ENCODE results near the gene TTC23.

TTC23 gene

DNA sequence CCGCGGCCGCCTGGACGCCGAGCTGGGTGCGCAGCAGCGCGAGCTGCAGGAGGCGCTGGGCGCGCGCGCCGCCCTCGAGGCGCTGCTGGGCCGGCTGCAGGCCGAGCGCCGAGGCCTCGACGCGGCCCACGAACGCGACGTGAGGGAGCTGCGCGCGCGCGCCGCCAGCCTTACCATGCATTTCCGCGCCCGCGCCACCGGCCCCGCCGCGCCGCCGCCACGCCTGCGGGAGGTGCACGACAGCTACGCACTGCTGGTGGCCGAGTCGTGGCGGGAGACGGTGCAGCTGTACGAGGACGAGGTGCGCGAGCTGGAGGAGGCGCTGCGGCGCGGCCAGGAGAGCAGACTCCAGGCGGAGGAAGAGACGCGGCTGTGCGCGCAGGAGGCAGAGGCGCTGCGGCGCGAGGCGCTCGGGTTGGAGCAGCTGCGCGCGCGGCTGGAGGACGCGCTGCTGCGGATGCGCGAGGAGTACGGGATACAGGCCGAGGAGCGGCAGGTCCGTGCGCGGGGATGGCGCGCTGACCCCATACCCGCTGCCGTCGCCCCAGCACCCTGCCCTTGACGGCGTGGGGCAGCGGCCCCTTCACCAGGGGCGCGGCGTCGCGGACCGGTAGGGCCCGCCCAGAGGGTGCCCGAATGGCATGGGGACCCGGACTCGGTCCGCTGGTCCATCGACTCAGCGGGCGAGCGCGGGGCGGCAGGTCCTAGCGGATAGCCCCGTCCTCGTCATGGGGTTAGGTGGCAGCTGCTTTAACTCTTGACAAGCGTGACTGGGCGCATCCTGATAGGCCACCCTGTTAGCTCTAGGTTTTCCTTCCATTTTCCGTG is 143.7 kb downstream of the TTC23 start:
- no peaks in the 10 kb centered on the region; the same call in 1 of the 2 replicates for H3K4me1 ChIP-seq
- peak overlapping the region; percentile 33 for H3K4me3 ChIP-seq
- no peaks in the 10 kb centered on the region for H3K36me3 ChIP-seq (replicated peaks)
- DNase-seq (ENCODE audit: low spot score in 2 of 2) = peak; percentile 40 to 77
- in situ Hi-C loops (cut with MboI; ENCODE audit: low sequenced_read_pairs) = no loop called here
- no peaks in the 10 kb centered on the region for H3K27me3 ChIP-seq (ENCODE audit: low read depth)
- H3K9me3 ChIP-seq = no peaks in the 10 kb centered on the region

DNA sequence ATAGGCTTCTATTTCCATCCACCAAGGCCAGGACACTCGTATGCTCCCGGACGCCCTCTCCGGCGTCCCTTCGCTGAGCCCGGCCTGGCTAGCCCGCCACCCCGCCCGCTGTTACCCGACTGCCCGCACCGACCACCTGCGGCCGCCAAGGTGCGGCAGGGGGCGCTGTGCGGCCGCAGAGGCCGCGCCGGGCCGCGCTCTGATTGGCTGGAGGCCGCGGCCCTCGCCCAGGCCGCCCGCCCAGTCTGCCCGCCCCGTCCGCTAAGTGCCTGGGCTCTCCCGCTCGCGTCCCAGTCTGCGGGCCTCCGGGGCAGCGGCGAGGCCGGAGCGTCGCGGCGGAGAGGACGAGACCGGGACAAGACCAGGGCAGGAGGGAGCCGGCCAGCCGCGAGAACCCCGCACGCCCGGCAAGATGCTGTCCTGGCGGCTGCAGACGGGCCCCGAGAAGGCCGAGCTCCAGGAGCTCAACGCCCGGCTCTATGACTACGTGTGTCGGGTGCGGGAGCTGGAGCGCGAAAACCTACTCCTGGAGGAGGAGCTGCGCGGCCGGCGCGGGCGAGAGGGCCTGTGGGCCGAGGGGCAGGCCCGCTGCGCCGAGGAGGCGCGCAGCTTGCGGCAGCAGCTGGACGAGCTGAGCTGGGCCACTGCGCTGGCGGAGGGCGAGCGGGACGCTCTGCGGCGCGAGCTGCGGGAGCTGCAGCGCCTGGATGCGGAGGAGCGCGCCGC is 144.4 kb downstream of the TTC23 start, which contains the start of gene SYNM:
SYNM (plus strand) TSS at position 293 of the 726 bp plus-strand sequence; CDS start at position 413, 120 bp downstream.
- Histone ChIP-seq H3K4me3 (peak within 1 kb of the TSS; percentile 56), H3K36me3 (replicated peaks) (no peaks in the 10 kb centered on the region), H3K4me1 (no peaks in the 10 kb centered on the region; the same call in 1 of the 2 replicates), H3K9me3 (no peaks in the 10 kb centered on the region), H3K27me3 (ENCODE audit: low read depth) (no peaks in the 10 kb centered on the region)
- DNase-seq (ENCODE audit: low spot score in 2 of 2) = peak; percentile 77 to 88
- in situ Hi-C loops (cut with MboI; ENCODE audit: low sequenced_read_pairs) = no loop called here

DNA sequence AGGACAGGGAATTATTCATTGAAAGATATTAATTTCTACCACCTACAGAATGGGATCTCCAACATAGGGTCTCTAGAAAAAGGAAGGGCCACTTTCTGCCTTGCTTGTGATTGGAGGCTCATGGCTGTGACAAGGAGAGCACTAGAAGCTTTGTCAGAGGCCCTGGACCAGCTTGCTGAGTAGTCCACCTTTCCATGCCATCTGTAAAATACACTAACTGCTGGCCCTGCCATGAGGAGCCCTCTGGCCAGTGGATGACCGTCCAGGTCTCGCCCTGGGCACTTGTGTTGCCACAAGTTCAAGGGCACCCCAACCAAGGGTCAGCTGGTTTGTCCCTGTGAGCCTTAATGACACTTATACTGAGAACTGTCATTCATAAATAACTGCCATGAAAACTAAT is 146.1 kb downstream of the TTC23 start:
- Histone ChIP-seq H3K4me1 (no peaks in the 10 kb centered on the region; the same call in 1 of the 2 replicates), H3K27me3 (ENCODE audit: low read depth) (no peaks in the 10 kb centered on the region), H3K4me3 (no peak overlapping the region), H3K9me3 (no peaks in the 10 kb centered on the region), H3K36me3 (replicated peaks) (no peaks in the 10 kb centered on the region)
- in situ Hi-C loops (cut with MboI; ENCODE audit: low sequenced_read_pairs) = no loop called here
- DNase-seq (ENCODE audit: low spot score in 2 of 2) = no peak

DNA sequence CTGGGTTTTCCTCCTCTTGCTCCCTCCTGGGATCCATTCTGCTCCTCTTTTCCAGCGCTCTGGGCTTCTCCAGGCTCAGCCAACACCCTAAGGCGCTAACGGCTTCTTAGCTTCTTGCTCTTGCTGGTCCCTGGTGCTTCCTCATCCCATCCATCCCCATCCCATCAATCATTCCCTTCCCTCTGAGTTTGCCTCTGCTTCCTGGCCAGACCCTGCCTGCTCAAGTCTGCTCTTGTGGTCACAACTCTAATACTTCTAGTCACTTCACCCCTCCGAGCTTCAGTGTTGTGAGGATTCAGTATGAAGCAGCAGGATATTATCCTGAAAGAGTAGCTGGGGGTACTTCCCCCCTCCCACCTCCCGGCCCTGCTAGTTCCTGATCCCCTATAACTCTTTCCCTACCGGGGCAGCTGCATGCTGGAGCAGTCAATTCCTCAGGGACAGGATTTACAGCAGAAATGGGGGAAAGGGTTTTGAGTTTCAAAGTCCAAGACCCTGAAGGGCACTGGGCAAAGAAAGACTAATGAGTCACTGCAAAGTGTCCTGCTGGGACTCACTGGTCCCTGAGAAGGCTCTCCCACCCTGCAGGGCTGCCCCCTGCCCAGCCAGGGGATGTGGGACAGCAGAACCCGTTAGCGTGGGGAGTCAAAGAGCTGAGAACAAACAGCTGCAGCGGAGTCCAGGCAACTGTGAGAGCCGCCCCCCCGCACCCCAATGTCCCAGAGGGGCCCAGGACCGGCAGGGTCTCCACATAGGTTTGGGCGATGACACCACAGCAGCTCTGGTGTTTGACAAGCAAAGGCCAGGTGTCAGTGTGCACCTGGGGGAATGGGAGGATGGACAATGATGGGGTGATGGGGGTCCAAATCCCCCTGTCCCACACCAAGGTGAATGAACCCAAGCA is 146.8 kb downstream of the TTC23 start:
- Histone ChIP-seq H3K4me1 (no peaks in the 10 kb centered on the region; the same call in 1 of the 2 replicates), H3K27me3 (ENCODE audit: low read depth) (no peaks in the 10 kb centered on the region), H3K9me3 (no peaks in the 10 kb centered on the region), H3K4me3 (no peak overlapping the region), H3K36me3 (replicated peaks) (no peaks in the 10 kb centered on the region)
- DNase-seq (ENCODE audit: low spot score in 2 of 2) = no peak
- in situ Hi-C loops (cut with MboI; ENCODE audit: low sequenced_read_pairs) = no loop called here

DNA sequence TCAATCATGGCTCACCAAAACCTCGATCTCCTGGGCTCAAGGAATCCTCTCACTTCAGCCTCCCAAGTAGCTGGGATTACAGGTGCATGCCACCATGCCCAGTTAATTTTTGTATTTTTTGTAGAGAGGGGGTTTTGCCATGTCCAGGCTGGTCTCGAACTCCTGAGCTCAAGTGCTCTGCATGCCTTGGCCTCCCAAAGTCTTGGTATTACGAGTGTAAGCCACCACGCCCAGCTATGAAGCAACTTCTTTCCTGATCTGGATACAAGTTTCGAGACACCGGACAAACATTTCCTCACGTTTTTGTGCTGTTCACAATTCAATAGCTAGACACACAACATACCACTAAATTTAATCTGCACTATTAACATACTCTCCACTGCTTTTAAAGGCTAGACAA is 147.9 kb downstream of the TTC23 start:
- in situ Hi-C loops (cut with MboI; ENCODE audit: low sequenced_read_pairs) = no loop called here
- no peak overlapping the region for H3K4me3 ChIP-seq
- H3K27me3 ChIP-seq (ENCODE audit: low read depth) = no peaks in the 10 kb centered on the region
- H3K36me3 ChIP-seq (replicated peaks) = no peaks in the 10 kb centered on the region
- no peak for DNase-seq (ENCODE audit: low spot score in 2 of 2)
- no peaks in the 10 kb centered on the region for H3K9me3 ChIP-seq
- H3K4me1 ChIP-seq = no peaks in the 10 kb centered on the region; the same call in 1 of the 2 replicates

DNA sequence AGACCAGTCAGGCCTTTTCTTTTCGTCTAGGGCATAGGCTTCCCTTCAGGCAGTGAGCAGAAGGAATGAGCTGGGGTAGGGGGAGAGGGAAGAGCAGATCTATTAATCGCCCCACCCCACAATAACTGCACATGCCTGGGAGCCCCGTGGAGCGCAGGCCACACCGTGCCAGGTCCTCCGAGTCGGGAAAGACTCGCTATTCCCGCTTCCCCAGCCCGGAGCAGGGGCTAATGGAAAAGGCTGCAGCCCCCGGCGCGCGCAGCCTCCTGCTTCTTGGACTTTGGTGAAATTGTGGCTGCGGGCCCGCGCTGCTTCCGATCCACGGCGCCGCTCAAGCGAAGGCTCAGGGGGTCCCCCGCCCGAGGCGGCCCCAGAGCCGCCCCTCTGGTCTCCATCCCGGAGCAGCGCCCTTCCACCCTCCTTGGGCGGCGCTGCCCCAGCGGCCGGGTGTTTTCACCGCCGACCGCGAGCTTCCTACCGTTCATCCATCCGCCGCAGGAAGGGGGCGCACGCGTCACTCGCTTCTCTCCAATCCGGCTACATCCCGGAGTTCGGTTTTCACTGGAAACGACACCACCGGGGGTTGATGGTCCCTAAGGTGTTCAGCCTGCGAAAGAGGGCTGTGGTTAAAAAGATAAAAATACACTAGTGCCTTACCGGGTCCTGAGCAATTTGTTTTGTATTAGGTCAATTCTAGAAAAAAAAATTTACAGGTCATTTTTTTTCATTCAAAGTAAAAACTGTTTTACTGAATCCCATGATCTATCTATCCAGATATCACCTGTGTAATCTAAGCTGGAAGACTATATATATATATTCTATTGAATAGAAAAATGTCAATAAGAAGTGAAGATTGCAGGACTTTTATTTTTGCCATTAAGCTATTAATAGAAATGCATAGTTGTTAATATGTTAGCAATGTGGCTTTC is 148.9 kb downstream of the TTC23 start:
- peak; percentile 72 to 93 for DNase-seq (ENCODE audit: low spot score in 2 of 2)
- H3K4me3 ChIP-seq = peak overlapping the region; percentile 30
- no peaks in the 10 kb centered on the region for H3K9me3 ChIP-seq
- H3K27me3 ChIP-seq (ENCODE audit: low read depth) = no peaks in the 10 kb centered on the region
- no peaks in the 10 kb centered on the region; the same call in 1 of the 2 replicates for H3K4me1 ChIP-seq
- no peaks in the 10 kb centered on the region for H3K36me3 ChIP-seq (replicated peaks)
- in situ Hi-C loops (cut with MboI; ENCODE audit: low sequenced_read_pairs) = no loop called here

DNA sequence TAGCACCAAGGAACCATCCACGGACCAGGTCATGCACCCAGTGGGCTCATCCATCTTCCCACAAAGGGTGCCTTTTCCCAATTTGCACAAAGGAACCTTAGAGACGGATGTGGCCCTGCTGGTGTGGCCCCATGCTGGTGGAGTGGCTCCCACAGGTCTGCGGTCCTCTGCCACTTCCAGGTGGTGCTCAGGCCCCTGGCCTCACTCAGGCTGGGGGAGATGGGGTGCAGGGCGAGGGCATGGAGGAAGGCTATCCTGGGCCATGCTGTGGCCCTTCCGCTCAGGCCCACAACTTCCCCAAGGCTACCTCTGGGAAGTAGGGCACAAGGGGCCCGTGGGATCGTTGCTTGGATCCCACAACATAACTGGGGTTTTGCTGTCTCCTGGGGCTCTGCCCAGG is 149.7 kb downstream of the TTC23 start:
- no peaks in the 10 kb centered on the region for H3K9me3 ChIP-seq
- no peak overlapping the region for H3K4me3 ChIP-seq
- in situ Hi-C loops (cut with MboI; ENCODE audit: low sequenced_read_pairs) = loop anchor here (5.0 kb wide), 1 partner anchor 113 kb away; no protein-coding TSS in a partner anchor
- H3K4me1 ChIP-seq = no peaks in the 10 kb centered on the region; the same call in 1 of the 2 replicates
- H3K27me3 ChIP-seq (ENCODE audit: low read depth) = no peaks in the 10 kb centered on the region
- H3K36me3 ChIP-seq (replicated peaks) = no peaks in the 10 kb centered on the region
- DNase-seq (ENCODE audit: low spot score in 2 of 2) = no peak

DNA sequence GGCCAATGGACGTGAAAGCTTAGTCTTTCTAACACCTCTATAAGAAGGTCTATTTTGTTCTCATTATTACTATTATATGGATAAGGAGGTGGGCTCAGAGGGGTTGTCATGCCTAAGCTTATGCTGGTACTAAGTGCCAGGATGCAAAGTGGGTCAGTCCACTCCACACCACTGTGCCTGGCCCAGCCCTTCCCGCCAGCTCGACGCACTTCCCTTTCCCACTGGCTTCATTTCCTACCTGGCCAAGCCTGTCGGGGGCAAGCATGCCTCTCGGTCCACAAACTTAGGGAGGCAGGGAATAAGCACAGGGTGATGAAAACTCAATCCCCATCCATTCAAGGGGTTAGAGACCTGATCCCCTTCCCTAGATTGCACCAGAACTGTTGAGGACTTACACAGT is 150.4 kb downstream of the TTC23 start:
- DNase-seq (ENCODE audit: low spot score in 2 of 2) = no peak
- Histone ChIP-seq H3K4me1 (no peaks in the 10 kb centered on the region; the same call in 1 of the 2 replicates), H3K27me3 (ENCODE audit: low read depth) (no peaks in the 10 kb centered on the region), H3K9me3 (no peaks in the 10 kb centered on the region), H3K4me3 (no peak overlapping the region), H3K36me3 (replicated peaks) (no peaks in the 10 kb centered on the region)
- in situ Hi-C loops (cut with MboI; ENCODE audit: low sequenced_read_pairs) = loop anchor here (5.0 kb wide), 1 partner anchor 113 kb away; no protein-coding TSS in a partner anchor

DNA sequence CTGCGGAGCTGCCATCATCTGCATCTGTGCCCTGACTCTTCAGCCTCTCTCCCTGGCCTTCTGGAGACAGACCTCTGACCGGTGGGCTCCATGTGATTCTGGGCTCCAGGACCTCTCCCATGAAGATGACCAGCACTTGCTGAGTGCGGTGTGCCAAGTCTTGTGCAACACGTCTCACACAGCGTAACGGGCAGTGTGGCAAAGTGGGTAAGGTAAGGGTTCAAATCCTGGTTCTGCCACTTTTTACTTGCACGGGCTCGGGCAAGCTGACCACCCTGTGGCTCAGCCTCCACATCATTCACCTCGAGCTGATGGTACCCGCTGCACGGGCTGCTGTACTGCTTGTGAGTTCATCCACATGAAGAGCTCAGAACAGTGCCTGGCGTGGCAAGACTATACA is 151.0 kb downstream of the TTC23 start:
- no peak for DNase-seq (ENCODE audit: low spot score in 2 of 2)

DNA sequence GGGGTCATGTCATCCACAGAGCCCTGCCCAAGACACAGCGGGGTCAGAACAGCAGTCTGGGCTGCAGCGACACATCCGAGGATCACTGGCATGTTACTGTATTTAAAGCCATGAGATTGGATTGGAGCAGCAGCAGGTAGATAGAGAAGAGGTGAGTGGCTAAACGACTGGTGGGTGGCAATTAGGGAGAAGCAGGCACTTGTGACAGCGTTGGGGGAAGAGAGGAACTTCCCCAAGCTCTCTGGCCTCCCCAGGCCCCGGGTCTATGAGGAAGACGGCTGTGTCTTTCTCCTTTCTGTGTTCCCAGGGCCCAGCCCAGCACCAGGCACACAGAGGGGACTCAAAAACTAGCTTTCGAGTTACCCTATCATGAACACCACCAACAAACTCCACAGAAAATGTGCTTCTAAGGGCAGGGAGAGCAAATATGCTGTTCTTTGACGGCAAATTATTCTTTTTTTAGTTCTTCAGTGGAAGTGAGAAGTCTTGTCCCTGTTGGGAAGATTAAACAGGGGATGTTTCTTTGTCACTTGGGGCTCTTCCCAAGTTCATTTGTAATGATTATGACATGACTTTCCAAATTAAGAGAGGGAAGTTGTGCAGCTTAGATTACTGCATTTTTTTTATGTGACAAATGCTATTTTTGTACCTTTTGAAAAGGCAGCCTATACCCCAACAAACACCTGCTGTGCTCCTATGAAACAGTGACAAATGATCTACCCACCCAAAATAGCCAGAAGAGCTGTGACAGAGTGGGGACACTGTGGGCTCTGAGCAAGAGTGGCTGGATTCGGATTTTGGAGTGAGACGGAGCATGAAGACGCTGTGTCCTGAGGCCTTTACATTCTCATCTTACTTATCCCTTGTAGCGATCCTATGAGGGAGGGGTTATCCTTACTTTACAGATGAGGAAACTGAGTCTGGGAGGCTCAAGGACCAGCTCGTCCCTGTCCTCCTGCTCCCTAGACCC is 151.7 kb downstream of the TTC23 start:
- no peaks in the 10 kb centered on the region for H3K27me3 ChIP-seq (ENCODE audit: low read depth)
- H3K4me1 ChIP-seq = no peaks in the 10 kb centered on the region; the same call in 1 of the 2 replicates
- in situ Hi-C loops (cut with MboI; ENCODE audit: low sequenced_read_pairs) = loop anchor here (5.0 kb wide), 1 partner anchor 115 kb away; no protein-coding TSS in a partner anchor
- no peaks in the 10 kb centered on the region for H3K9me3 ChIP-seq
- no peak for DNase-seq (ENCODE audit: low spot score in 2 of 2)
- H3K36me3 ChIP-seq (replicated peaks) = no peaks in the 10 kb centered on the region
- H3K4me3 ChIP-seq = no peak overlapping the region

More for the DNA sequence above, 151.0 kb downstream of the TTC23 start:
- no peaks in the 10 kb centered on the region; the same call in 1 of the 2 replicates for H3K4me1 ChIP-seq
- H3K27me3 ChIP-seq (ENCODE audit: low read depth) = no peaks in the 10 kb centered on the region
- no peaks in the 10 kb centered on the region for H3K9me3 ChIP-seq
- H3K36me3 ChIP-seq (replicated peaks) = no peaks in the 10 kb centered on the region
- H3K4me3 ChIP-seq = no peak overlapping the region
- in situ Hi-C loops (cut with MboI; ENCODE audit: low sequenced_read_pairs) = loop anchor here (5.0 kb wide), 1 partner anchor 114 kb away; no protein-coding TSS in a partner anchor

DNA sequence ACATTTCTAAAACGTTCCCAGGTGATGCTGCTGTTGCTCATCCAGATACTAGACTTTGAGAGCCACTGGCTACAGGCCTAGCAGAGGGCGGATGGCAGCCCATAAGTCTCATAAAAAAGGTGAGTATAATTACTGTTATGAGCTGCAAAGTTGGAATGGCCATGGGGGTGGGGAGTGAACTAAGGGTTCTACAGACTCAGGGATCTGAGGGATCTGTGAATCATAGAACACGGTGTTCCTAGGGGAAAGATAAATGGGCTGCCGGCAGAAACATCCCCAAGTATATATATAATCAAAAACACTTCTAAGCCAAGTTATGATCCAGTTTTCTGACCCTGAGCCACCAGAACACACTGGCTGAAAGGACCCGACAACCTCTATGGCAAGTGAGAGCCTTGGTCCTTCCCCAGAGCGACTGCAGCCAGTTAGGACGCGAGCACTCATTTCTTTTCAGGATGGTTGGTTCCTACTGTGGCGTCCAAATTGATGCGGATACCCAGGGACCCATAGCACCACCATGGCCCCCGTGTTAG is 152.4 kb downstream of the TTC23 start:
- Histone ChIP-seq H3K4me3 (no peak overlapping the region), H3K27me3 (ENCODE audit: low read depth) (no peaks in the 10 kb centered on the region), H3K4me1 (no peaks in the 10 kb centered on the region; the same call in 1 of the 2 replicates), H3K36me3 (replicated peaks) (no peaks in the 10 kb centered on the region), H3K9me3 (no peaks in the 10 kb centered on the region)
- in situ Hi-C loops (cut with MboI; ENCODE audit: low sequenced_read_pairs) = loop anchor here (5.0 kb wide), 1 partner anchor 115 kb away; no protein-coding TSS in a partner anchor
- DNase-seq (ENCODE audit: low spot score in 2 of 2) = no peak

All from HAP-1 (cell line).